ENCODE data around the gene PACSIN1.

GRCh38 chr6:34530753-34531365 is 65.0 kb downstream of the PACSIN1 start:
- TF ChIP-seq CTCF (IDR thresholded peaks at IDR 0.05; ENCODE audit: low read depth, low read length) (no peak), POLR2A (IDR thresholded peaks at IDR 0.05; ENCODE audit: extremely low read depth, insufficient read length) (no peak)

Measured in NB4 (cell line).